Astrocyte of the hippocampus (primary cell): ENCODE measurements around the gene MCF2L2.

ENCODE experiments used
- DNase-seq: peaks from one replicate; pipeline ENCODE4 v3.0.0; 2011; ENCODE audit warnings: low read depth, low spot score

MCF2L2 gene

DNA sequence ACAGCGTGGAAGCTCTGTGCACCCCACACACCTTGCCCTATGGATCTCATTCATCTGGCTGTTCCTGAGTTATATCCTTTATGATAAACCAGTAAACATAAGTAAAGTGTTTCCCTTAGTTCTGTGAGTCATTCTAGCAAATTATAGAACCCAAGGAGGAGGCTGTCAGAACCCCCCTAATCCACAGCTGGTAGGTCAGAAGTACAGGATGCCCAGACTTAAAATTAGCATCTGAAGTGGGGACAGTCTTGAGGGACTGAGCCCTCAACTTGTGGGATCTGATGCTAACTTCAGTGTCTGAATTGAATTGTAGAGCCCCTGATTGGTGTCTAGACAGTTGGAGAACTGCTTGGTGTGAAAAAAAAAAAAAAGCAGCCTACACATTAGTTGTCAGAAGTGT, 100.3 kb downstream of the MCF2L2 start:
- peak; percentile 45 for DNase-seq

DNA sequence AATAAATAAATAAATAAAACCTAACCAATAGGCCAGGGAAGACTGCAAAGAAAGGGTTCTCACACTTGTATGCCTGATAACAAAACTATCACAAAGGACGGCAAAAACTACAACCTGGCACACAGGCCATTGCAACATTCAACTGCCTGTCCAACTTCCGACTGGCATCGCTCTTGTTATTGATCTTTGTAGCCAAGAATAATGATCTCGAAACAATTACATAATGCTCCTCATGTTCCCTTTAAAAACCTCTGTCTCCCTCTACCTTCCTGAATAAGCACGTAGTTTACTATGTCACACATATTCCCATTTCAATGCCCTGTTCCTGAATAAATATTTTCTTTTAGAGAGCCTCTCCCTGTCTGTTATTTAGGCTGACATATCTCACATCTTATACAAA, 101.1 kb downstream of the MCF2L2 start:
- no peak for DNase-seq

DNA sequence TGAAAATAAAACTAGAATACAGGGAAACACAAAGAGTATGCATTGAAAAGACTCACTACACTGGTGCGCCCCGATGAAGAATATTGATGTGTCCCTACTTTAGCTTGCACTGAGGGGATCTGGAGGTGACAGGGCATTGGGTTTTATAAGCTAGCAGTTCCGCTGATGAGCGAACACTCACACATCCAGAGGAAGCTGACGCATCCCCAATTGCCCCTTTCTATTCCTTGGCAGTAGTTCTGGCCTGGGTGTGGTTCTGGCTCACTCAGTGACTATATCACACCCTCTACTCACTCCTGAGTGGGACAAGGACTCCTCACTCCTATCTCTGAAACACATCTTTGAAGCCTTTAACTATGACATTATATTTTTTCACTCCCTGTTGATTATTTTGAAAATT, 104.3 kb downstream of the MCF2L2 start:
- DNase-seq: no peak

DNA sequence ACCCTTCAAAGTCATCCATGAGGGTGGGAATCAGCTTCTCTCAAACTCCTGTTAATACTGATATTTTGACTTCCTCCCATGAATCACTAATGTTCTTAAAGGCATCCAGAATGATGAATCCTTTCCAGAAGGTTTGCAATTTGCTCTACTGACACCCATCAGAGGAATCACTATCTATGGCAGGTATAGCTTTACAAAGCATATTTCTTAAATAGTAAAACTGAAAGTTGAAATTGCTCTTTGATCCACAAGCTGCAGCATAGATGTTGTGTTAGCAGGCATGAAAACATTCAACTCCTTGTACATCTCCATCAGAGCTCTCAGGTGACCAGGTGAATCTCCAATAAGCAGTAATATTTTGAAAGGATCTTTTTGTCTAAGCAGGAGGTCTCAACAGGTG, 109.0 kb downstream of the MCF2L2 start:
- DNase-seq: no peak

DNA sequence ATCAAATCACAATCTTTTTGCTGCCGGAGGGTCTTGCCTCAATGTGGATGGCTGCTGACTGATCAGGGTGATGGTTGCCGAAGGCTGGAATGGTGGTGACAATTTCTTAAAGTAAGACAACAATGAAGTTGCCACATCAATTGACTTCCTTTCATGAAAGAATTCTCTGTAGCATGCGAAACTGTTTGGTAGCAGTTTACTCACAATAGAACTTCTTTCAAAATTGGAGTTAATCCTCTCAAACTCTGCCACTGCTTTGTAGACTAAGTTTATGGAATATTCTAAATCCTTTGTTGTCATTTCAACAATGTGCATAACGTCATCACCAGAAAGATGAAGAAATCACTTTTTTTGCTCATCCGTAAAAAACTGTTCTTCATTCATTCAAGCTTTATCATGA, 109.5 kb downstream of the MCF2L2 start:
- DNase-seq: peak; percentile 34

DNA sequence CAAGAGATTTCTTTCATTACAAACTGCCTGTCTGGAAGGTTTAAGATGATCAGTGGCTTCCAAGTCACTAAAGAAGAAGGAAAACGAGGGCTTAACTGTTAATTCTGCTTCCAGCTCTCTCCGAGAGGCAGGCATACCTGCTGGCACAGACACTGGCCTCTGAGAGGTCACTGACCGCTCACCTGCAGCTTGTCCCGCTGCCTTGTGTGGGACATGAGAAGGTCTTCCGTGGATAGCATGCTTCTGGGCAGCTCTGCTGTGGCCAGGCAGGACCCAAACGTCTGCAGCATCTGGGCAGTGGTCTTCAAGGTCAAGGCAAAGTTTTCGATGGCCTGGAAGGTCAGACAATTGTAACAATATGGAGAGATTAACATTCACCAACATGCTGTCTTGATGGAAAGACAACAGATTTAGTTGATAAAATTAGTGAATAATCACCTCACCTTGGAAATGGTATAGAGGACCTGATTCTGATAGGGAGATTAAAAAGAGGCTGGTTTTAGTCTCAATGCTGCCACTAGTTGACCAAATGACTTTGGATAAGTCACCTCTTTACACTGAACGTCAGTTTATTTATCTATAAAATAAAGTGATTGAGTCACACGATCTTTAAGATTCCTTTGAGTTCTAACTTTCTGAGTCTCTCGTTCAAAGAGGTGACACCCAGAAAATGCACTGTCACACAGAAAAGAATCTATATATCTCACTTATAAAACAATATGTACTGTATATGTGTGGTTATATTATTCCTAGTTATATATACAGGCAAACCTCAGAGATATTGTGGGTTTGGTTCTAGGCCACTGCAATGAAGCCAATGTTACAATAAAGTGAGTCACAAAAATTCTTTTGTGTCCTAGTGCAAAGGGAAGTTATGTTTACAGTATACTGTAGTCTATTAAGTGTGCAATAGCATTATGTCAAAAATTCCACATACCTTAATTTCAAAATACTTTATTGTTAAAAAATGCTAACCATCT, 110.2 kb downstream of the MCF2L2 start:
- peak; percentile 46 for DNase-seq

DNA sequence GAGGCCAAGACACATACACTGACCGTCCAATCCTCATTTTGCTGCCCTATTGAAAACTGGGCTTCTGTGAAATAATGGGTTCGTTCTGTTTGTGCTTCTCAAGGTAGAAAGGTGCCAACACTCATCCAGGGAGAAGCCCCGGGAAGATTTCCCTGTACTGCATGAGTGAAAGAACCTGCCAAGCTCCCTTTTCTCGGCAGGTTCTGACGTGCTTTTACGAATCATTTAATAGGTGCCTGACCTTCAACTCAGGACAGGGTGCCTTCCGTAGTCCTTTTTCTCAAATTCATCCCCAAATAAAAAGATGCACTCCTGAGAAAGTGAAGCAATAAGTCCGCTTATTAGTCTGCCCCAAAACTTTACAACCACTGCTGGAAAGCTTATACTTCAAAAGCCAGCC, 111.1 kb downstream of the MCF2L2 start:
- no peak for DNase-seq

DNA sequence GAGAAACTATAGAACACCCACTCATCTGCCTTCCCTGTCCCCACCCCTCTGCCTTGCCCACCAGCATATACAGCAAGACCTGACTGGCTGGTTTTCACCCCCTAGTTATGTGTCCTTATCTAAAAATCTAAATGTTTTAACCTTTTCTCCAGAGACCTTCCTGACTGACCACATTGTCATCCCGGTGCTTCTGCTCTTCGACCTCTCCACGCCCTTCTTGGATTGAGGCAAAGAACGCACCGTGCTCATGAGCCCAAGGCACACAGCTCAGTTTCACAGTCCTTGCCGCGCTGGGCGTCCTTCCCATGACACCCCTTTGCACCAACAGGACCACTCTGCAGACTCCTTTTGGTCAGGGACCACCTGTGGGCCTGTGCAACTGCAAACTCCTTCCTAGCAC, 112.7 kb downstream of the MCF2L2 start:
- no peak for DNase-seq

DNA sequence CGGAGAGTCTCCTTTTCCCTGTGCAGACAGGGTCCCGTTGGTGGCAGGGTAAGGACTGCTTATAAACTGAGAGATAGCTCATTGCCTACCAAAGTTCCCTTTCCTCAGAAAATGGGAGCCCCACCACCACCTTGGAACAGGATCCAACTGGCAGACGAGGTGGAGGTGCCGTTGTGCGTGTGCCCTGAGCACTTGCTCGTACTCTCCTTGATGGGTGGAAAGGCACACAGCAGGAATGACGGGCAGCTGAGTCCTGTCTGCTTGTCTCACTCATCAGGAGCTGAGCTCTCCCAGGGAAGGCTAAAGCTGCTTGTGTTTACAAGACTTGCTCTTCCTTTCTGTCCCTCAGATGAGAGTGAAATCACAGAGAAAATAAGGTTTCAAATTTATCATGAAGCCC, 114.7 kb downstream of the MCF2L2 start:
- DNase-seq: no peak

DNA sequence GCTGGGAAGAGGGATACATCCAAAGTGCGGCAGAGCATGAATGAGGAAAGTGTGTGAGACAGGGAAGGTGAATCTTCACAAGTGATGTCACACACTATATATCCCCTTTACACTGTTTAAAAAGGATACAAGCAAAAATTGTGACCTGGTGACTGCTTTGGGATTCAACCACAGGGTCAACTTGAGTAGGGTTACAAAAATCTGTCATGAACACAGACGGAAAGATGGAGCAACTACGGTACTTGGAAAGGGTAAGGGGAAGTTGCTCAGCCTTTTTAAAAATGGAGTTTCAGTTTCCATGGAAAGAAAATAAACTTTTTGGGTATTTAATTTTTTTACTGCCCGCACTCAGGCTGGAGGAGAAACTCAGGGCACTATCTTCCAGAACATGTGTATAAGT, 115.1 kb downstream of the MCF2L2 start:
- no peak for DNase-seq

DNA sequence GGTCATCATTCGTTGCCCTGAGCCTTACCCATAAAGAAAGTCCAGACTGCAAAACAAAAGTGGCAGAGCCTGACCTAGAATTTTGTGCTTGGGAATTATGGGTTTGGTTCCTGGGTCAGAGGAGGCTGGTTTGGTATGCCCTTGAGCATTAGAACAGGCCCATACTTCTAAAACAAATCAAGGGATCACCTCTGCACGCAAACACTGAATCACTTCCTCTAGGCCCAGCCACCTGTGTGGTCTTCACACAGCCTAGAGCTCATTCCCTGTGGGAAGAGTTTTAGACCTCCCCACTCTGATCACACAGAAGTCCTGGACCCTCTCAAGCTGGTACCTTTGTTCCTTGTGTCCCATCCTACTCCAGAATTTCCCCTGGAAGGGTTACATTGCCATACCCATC, 116.0 kb downstream of the MCF2L2 start:
- no peak for DNase-seq

DNA sequence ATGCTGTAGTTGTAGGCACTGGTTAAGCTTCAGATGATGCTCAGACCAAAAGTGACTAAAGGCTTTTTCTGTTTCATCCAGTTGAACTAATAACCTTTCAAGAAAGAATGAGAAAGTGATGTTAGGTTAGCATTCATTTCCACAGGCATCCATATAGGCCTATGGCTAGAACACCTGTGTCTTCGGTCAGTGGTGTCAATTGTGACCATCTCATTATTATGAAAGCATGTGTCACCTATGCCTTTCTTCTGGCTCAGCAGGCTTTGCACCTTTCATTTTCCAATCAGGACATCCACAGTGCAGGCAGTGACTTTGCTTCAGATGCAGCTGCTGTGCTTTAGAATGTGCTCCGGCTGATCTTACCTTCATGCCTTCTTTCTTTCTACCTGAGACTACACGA, 117.5 kb downstream of the MCF2L2 start:
- no peak for DNase-seq

DNA sequence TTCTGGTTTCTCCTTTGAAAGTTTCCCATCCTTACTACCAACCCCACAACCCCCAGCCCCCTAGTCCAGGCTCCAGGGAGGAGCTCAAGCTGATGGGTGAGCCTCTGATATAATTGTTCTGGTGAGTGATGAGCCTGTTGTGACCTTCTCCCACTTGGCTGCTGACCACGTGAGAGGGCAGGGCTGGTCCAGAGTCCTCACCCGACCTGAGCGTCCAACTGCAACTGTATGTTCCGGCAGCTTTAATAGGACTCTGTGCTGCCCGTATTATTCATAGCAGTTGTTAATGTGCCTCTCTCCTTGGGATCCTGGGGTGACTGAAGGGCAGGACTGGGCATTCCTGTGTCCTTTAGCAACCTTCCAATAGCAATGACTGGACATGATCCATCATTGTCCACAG, 119.1 kb downstream of the MCF2L2 start:
- DNase-seq: no peak

DNA sequence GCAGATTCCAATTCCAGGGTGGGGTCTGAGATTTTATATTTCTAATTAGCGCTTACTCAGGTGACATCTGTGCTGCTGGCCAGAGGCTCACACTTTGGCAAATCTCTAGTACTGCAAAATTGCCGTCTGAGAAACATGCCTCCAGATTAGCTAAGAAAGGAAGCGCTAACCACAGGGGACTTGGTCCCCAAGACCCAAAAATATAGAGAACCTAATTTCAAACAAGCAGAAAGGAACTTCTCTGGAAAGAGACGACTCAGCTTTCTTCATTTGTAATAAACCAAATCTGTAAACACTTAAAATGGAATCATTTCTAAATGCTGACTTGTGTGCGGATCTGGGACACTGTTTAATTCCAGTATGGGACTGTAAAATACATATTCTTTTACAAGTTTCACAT, 119.7 kb downstream of the MCF2L2 start:
- DNase-seq: no peak

DNA sequence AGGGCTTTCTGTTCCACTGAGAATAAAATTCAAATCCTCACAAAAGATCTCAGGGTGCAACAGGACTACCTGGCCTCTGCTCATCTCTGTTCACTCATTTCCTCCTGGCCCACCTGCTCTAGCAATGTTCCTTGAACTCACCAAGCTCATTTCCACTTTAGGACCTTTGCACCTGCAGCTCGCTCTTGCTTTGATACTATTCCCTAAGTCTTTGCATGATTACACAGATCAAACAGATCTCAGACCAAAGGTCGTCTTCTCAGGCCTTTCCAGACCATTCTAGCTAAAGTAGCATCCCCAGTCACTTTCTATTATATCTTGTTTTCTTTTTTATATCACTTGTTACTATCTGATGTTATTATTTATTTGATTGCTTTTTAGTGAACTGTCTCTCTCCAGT, 120.7 kb downstream of the MCF2L2 start:
- DNase-seq: no peak

DNA sequence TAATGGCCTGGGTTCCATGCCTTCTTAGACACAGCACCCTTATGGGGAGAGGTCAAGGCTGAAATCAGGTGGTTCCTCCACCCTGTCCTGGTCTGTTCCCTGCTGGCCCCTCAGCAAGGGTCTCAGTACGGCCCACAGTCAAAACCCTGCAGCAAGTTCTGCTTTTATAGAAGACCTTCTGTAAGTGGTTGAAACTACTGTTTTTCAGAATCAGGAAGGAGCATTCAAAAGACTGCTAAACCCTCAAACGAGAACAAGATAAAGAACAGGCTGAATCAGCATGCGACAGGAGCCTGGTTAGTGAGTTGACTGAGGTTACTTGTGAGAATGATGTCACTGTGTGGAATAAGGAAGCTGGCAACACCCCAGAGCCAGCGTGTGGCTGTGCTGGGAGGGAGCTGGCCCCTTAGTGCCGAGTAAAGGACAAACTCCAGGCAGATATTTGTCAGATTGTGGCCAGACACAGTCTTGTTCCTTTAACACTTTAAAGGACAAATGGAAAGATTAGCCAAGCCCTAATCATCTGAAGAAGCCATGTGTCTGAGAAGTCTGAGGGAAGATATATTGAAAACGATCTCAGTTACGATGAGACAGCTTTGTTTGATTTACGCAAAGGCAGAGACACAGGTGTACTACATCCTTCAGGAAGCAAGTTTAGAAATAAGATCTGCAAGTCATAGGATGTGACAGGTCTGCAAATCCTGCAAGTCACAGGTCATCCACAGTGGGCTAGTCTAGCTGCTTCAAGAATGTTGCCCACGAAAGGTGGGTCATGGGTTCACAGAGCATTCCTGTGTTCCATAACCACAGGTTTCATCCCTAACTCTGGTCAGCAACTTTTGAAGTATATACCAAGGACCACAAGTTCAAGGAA, 121.4 kb downstream of the MCF2L2 start:
- DNase-seq: peak; percentile 89

DNA sequence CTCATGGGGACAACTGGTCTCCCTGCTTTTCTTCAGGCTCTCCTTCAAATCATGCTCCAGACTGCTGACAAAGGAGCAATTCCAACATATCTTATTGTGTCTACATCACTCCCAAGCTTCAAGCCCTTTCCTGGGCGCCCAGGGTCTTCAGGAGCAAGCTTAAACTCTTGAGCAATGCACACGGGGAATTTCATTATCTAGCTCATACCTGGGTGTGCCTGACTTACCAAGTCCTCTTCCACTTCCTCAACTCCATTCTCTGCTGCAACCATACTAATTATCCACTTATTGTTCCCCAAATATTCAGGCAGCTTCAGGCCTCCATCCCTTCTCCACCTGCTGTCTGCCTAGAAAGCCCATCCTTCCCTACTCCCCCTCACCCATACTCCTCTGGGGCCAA, 124.7 kb downstream of the MCF2L2 start:
- DNase-seq: no peak

DNA sequence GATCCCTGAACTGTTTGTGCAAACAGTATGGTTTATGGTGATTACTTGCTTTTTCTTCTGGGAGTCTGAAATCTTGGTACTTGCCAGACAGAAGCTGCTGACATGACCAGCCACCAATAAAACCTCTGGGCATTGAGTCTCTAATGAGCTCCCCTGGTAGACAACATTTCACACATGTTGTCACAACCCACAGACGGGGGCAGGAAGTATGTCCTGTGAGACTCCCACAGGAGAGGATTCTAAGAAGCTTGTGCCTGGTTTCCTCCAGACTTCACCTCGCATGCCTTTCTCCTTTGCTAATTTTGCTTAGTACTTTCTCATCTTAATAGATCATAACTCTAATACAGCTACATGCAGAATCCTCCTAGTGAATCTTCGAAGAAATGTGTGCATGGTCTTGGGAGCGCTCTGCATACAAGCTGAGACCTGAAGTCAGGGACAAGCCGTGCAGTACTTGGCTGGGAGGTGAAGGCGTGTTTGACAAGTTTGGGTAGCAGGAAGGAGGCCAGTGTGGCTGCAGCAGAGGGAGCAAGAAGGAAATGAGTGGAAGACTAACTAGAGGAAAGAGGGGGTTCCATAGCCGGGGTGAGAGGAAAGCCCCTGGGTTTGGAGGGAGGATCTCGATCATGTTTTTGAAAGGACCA, 126.4 kb downstream of the MCF2L2 start:
- no peak for DNase-seq

DNA sequence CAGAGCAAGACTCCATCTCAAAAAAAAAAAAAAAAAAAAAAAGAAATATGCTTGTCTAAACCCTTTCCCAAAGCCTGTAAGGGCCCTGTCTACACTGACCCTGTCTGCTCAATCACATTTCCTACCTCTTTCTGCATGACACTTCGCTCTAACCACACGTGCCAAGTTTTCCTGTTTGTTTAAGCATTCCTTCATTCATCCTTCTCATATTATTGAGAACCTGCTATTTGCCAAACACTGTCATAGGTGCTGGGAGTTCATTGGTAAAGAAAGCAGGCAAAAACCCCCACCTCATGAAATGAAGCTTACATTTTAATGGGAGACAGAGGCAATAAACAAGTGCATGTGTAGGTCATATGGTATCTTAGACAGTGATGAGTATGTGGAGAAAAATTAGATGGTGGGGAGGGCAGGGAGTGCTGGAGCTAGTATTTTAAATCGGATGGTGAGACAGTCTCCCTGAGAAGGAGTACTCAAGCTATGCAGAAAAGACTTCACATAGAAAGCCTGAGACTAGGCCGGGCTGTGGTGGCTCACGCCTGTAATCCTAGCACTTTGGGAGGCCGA, 127.3 kb downstream of the MCF2L2 start:
- no peak for DNase-seq

DNA sequence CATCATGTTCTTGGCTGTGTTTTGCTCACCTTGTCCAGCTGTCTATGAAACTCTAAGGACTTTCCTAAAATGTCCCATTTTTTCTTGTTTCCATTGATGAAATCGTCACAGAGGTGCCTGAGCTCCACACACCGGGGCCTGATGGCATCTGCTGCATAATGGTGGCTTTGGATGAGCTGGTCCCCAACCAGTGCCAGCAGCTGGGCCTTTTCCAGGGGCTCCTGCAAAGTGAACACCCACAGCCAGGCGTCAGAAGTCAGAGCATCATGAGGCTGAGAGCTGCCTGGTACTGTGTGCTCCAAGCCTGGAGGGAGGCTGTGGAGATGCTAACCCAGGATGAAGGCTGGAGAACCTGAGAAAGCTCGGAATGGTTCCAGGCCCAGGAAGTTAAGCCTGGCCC, 128.4 kb downstream of the MCF2L2 start:
- DNase-seq: no peak

DNA sequence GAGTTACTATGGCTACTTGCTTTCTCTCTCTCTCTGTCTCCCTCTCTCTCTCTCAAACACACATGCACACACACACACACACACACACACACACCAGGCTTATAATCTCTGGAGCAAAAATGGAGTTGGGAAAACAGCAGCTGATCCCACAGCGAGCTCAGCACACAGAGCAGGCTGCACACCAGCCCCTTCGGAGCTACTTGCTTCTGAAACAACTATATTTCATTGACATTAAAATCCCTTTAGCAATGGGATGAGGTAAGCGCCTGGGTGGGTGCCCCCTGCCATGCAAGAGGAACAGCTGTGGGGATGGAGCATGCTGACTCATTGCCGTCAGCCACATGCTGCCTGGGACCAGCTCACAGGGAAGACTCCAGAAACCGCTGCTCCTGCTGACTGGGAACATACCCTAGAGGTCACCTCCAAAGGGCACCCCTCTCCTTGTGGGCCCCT, 129.7 kb downstream of the MCF2L2 start:
- DNase-seq: peak; percentile 93

DNA sequence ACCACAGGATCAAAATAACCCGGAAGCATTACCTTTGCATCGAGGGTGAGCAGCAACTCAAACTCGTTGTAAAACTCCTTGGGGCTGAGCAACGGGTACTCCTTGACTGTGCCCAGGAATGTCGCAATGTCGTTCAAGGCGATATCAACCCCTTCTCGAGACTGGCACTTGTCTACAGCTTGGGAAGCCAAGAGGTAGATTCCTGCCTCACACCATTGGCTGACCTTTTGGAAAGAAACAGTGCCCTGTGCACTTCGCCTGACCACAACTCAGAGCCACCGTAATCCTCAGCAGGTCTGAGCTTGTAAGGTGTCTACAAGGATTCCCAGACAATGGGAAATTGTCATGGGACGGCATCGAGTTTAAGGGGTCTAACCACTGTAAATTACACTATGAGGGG, 131.5 kb downstream of the MCF2L2 start:
- DNase-seq: no peak
